ENCODE results near the gene CACNG7.

CACNG7 gene

DNA sequence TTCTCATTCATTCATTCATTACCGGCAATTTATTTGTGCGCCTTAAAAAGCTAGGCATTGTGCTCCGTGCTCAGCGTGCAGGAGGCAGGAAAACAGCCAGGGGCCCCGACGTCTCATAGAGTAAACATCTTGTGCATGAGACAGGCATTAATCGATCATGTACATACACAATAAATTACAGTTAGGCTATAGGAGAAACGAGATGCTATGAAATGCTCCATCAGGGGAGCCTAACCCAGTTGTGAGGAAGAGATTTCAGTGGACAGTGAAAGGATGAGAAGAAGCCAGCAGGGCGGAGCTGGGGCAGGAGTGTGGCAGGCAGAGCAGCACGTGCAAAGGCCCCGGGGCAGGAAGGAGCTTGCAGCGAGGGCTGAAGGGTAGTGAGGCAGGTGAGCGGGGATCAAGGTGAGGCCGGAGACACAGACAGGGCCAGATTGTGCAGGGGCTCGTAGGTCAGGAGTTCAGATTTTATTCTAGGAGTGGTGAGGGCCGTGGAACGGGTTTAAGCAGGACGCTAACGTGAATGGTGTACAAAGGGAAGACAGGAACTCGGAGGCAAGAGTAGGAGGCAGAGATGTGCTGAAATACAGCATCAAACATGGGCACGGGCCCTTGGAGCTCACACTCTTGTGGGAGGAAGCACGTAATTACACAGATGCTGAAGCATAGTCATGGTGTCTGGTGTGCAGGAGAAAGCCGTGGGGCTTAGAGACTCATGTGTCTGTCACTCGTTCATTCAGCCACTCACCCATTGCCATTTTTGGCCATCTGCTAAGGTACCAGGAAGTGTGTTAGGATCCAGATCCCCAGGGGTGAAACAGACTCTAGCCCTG is 74.6 kb downstream of the CACNG7 start:
- DNase-seq (ENCODE audit: low read depth): no peak

DNA sequence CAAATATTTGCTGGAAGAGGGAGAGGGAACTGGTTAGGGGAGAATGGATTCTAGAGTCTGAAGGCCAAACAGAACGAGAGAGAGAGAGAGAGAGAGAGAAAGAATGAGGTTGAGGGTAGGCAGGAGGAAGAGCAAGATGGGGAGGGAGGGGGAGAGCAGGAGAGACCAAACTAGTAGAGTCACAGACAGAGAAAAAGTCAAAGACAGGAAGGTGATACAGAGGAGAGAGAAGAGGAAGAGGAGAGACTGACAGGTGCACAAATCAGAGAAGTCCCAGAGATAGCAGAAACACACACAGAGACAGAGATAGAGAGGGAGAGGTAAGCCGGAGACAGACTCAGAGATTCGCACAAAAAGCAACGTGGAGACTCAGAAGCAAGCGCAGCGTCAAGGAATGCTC is 76.8 kb downstream of the CACNG7 start:
- no peak for DNase-seq (ENCODE audit: low read depth)

DNA sequence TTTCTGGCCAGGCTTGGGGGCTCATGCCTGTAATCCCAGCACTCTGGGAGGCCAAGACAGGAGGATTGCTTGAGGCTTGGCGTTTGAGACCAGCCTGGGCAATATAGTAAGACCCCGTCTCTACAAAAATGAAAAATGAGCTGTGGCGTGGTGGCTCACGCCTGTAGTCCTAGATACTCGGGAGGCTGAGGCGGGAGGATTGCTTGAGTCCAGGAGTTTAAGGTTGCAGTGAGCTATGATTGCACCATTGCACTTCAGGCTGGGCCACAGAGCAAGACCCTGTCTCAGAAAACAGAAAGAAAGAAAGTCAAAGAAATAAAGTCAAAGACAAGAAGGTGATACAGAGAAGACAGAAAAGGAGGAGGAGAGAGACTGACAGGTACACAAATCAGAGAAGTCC is 79.9 kb downstream of the CACNG7 start:
- DNase-seq (ENCODE audit: low read depth): no peak

DNA sequence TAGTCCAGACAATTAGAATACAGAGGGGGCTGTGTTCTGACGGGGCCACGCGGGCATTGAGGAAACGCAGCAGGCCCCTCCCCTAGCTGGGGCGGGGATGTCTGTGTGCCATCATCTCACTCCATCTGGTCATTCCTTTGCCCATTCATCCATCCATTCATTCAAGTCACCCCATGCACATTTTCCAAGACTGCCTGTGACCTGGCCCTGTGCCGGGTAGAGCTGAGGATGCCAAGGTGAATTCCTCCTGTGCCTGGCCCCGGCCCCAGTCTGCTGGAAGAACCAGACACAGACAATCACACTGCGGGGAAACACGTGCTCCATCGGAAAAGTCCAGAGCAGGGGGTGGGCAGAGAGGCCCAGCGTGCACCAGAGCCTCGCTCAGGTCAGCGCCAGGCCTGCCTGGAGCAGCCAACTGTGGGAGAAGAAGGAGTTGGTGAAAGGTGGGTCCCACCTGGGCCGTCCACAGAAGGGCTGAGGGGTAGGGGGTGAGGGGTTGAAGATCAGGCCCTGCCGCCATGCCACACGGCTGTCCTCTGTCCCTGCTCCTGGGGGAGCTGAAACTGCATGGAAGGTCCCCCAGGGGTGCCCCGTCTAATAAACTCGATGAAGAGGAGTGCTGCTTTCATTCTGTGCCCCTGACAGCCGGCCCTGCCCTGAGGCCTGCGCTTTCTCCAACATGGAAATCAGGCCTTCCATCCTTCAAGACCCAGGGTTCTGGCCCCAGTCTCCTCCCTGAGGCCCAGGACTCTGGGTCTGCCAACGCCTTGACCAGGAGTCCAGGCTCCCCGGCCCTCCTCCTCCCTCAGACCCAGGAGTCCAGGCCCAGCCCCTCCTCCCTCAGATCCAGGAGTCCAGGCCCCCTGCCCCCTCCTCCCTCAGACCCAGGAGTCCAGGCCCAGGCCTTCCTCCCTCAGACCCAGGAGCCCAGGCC is 80.8 kb downstream of the CACNG7 start:
- no peak for DNase-seq (ENCODE audit: low read depth)

DNA sequence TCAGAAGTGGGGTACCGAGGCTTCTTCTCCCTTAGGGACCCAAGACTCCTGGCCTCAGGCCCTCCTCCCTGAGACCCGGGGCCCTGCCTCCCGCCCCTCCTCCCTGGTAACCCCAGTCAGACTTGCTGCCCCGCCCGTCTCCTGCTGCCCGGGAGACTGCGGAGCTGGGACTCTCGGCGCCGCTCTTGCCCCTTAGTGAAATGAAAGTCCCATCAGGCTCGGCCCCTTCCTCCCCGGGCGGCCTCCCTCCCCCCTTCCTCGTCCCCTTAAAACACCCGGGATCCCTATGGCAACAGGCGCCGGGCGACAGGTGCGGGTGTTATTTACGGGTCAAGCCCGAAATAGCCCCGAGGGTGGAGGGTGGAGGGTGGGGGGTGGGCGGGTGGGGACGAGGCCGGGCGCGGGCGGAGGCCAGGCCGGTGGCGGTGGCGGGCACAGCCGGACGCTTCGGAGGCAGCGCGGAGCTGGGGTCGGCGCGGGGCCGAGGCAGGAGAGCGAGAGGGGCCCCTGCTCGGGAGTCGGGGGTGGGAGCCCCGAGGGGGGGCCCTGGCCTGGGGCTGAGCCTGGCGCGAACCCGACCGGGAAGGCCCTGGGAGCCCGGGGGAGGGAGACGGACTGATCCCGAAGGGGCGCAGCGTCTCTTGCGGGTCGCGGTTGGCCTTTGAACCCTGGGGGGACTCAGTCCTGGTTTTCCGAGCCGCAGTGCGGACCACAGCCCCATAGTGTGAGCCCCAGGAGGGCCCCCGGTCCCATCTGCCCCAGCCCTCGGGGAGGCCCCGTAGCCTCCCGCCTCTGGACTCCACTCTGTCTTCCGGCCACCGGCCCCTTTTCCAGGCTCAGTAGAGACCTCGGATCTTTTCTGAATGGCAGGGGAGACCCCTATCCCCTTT is 82.4 kb downstream of the CACNG7 start, which contains the start of gene CACNG6:
Gene CACNG6 (plus strand): TSS at position 414 of the 890 bp plus-strand sequence. CDS start 1,241 bp downstream, outside the sequence.
- no peak for DNase-seq (ENCODE audit: low read depth)

DNA sequence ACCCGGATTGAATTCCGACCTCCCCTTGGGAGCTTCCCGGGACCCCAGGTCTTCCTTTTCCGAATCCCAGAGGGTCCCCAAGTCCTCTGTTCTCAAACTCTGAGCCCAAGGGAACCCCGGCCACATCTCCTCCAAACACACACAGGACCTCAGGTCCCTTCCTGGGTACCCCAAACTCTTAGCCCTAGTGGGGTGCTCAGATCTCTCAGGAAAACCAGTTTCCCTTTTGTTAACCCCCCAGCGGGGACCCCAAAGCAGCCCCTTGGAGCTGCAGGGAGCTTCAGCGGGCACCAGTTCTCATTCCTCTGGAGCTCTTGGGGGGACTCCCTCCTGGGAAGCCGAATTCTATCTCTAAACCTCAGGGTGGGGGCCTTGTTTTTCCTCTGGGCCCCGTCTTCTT is 83.1 kb downstream of the CACNG7 start:
- DNase-seq (ENCODE audit: low read depth): no peak

DNA sequence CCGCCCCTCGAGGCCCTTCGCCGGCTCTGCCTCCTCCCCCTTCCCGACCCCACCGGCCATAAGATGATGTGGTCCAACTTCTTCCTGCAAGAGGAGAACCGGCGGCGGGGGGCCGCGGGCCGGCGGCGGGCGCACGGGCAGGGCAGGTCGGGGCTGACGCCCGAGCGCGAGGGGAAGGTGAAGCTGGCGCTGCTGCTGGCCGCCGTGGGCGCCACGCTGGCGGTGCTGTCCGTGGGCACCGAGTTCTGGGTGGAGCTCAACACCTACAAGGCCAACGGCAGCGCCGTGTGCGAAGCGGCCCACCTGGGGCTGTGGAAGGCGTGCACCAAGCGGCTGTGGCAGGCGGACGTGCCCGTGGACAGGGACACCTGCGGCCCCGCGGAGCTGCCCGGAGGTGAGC is 83.7 kb downstream of the CACNG7 start:
- no peak for DNase-seq (ENCODE audit: low read depth)

DNA sequence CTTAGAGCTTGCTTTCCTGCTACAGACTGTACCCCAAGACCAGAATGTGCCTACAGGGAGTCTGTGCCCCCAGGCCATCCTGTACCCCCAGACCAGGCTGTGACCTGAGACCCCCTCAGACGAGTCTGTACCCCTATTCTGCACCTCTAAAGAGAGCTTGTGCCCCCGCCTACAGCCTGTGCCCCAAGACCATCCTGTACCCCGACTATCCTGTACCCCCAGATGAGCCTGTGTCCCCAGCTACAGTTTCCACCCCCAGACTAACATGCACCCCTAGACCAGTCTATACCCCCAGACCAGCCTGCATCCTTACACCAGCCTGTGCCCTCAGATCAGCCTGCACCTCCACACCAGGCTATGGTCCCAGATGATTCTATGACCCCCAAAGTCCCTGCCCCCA is 84.4 kb downstream of the CACNG7 start:
- DNase-seq (ENCODE audit: low read depth): no peak
